NB4 (cell line): Measurements from ENCODE around the gene SPEM1.
A peak's percentile ranks its signal among the peaks of the same experiment; 100 is the strongest.

Source experiments
- DNase-seq: peaks from one replicate; pipeline ENCODE4 v3.0.0; 2010; ENCODE audit warnings: low read depth
- H3K4me3 ChIP-seq: one replicate; pipeline ENCODE4 v1.5.1; 2011; ENCODE audit warnings: mild to moderate bottlenecking, low read depth, low read length, moderate library complexity
- CTCF ChIP-seq: IDR thresholded peaks from one replicate; pipeline ENCODE4 v1.5.1; 2012; ENCODE audit warnings: low read depth, low read length
- MAX ChIP-seq: IDR thresholded peaks from 2 replicates; pipeline ENCODE4 v1.6.1; 2011; ENCODE audit warnings: low read depth, low read length
- MYC ChIP-seq: IDR thresholded peaks from 2 replicates; pipeline ENCODE4 v1.6.1; 2011; ENCODE audit warnings: low read depth, low read length
- POLR2A ChIP-seq: IDR thresholded peaks from 2 replicates; pipeline ENCODE4 v1.6.1; 2011; ENCODE audit warnings: mild to moderate bottlenecking; ENCODE audit not compliant: insufficient read length; ENCODE audit errors: extremely low read depth

The SPEM1 gene

GRCh38 chr17:7437950-7438614 is 18.0 kb downstream of the SPEM1 start:
- DNase-seq = peak; percentile 72
- TF ChIP-seq MAX = no peak
- no peak for TF ChIP-seq MYC
- TF ChIP-seq POLR2A = no peak
- no peak for TF ChIP-seq CTCF
- H3K4me3 ChIP-seq = peak overlapping the region; percentile 17

- no peak for TF ChIP-seq CTCF
- TF ChIP-seq MAX = no peak
- no peak for TF ChIP-seq POLR2A
- no peak for TF ChIP-seq MYC
- peak overlapping the region; percentile 17 for H3K4me3 ChIP-seq
- DNase-seq = no peak
Measured at GRCh38 chr17:7438656-7439460, 18.7 kb downstream of the SPEM1 start.

- TF ChIP-seq CTCF (no peak), MYC (no peak), MAX (no peak), POLR2A (no peak)
- peak within 1 kb of the TSS; percentile 17 for H3K4me3 ChIP-seq
- no peak for DNase-seq
Measured at GRCh38 chr17:7439462-7440112, 19.5 kb downstream of the SPEM1 start, which contains the start of gene FGF11. FGF11 (plus strand) TSS chr17:7439512; CDS start chr17:7439621, 109 bp downstream.

- TF ChIP-seq MYC (no peak), MAX (no peak), CTCF (no peak), POLR2A (no peak)
- peak; percentile 38 for DNase-seq
- H3K4me3 ChIP-seq = no peak overlapping the region
Measured at GRCh38 chr17:7440113-7440833, 20.1 kb downstream of the SPEM1 start.

GRCh38 chr17:7440834-7441195 is 20.7 kb downstream of the SPEM1 start:
- TF ChIP-seq MAX (no peak), POLR2A (no peak), CTCF (no peak), MYC (no peak)
- H3K4me3 ChIP-seq = no peak overlapping the region
- no peak for DNase-seq
